Measurements from ENCODE around the gene ARHGAP15.

ARHGAP15 gene

GRCh38 chr2:143632751-143633374 lies 503.6 kb downstream of the ARHGAP15 start:
- Histone ChIP-seq H3K79me2 (ENCODE audit: insufficient read depth, low read length) (no peaks in the 10 kb centered on the region), H3K27ac (ENCODE audit: low read depth, low read length) (no peak overlapping the region), H3K4me2 (ENCODE audit: low read depth, low read length, poor library complexity, severe bottlenecking) (no peak overlapping the region), H4K20me1 (ENCODE audit: low read depth, low read length) (no peaks in the 10 kb centered on the region), H3K27me3 (ENCODE audit: low read length) (no peaks in the 10 kb centered on the region), H3K9ac (ENCODE audit: low read length) (no peak overlapping the region), H3K9me3 (ENCODE audit: insufficient read depth, low read length) (no peaks in the 10 kb centered on the region), H3F3A (ENCODE audit: insufficient read depth) (no peaks in the 10 kb centered on the region), H3K4me3 (ENCODE audit: insufficient read depth, low read length, poor library complexity, severe bottlenecking) (no peak overlapping the region), H2AFZ (ENCODE audit: low read depth, low read length, severe bottlenecking) (no peak overlapping the region), H3K36me3 (ENCODE audit: low read length) (no peaks in the 10 kb centered on the region), H3K9me2 (replicated peaks; ENCODE audit: insufficient read depth, low read length) (no peaks in the 10 kb centered on the region)
- TF ChIP-seq CTCF (IDR thresholded peaks at IDR 0.05; ENCODE audit: insufficient read depth, low read length, poor library complexity, severe bottlenecking) (no peak), EZH2phosphoT487 (conservative IDR thresholded peaks at IDR 0.05; ENCODE audit: low read length) (no peak)

- H3K79me2 ChIP-seq (ENCODE audit: insufficient read depth, low read length), result no peaks in the 10 kb centered on the region
- H3K4me2 ChIP-seq (ENCODE audit: low read depth, low read length, poor library complexity, severe bottlenecking), result no peak overlapping the region
- TF ChIP-seq CTCF (IDR thresholded peaks at IDR 0.05; ENCODE audit: insufficient read depth, low read length, poor library complexity, severe bottlenecking), result no peak
- TF ChIP-seq EZH2phosphoT487 (conservative IDR thresholded peaks at IDR 0.05; ENCODE audit: low read length), result no peak
- no peak overlapping the region for H3K27ac ChIP-seq (ENCODE audit: low read depth, low read length)
- no peak overlapping the region for H2AFZ ChIP-seq (ENCODE audit: low read depth, low read length, severe bottlenecking)
- no peaks in the 10 kb centered on the region for H3K9me3 ChIP-seq (ENCODE audit: insufficient read depth, low read length)
- H3K36me3 ChIP-seq (ENCODE audit: low read length), result no peaks in the 10 kb centered on the region
- no peaks in the 10 kb centered on the region for H3K27me3 ChIP-seq (ENCODE audit: low read length)
- H3F3A ChIP-seq (ENCODE audit: insufficient read depth), result no peaks in the 10 kb centered on the region
- no peaks in the 10 kb centered on the region for H4K20me1 ChIP-seq (ENCODE audit: low read depth, low read length)
- no peak overlapping the region for H3K9ac ChIP-seq (ENCODE audit: low read length)
- H3K9me2 ChIP-seq (replicated peaks; ENCODE audit: insufficient read depth, low read length), result no peaks in the 10 kb centered on the region
- H3K4me3 ChIP-seq (ENCODE audit: insufficient read depth, low read length, poor library complexity, severe bottlenecking), result no peak overlapping the region
Observed at GRCh38 chr2:143633419-143633818, 504.2 kb downstream of the ARHGAP15 start.

DNA sequence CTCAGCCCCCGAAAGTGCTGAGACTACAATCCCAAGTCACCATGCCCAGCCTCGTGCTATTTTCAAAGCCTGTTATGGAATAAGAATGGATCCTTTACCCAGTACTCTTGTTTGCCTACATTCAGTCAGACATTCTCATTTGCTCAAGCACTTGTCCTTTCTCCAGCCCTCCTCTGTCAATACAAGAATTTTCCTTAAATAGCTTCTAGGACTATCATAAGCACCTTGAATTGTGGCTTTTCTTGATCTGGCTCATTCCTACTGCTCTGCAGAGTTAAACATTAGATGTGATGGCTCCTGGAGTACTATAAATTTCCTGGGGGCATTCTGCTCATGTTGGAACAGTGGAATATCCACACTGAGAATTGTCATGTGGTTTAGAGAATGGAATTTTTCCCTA lies 506.1 kb downstream of the ARHGAP15 start:
- Histone ChIP-seq H3K27me3 (ENCODE audit: low read length) (no peaks in the 10 kb centered on the region), H3K9me3 (ENCODE audit: insufficient read depth, low read length) (no peaks in the 10 kb centered on the region), H2AFZ (ENCODE audit: low read depth, low read length, severe bottlenecking) (no peak overlapping the region), H3K9ac (ENCODE audit: low read length) (no peak overlapping the region), H4K20me1 (ENCODE audit: low read depth, low read length) (no peaks in the 10 kb centered on the region), H3K27ac (ENCODE audit: low read depth, low read length) (no peak overlapping the region), H3K36me3 (ENCODE audit: low read length) (no peaks in the 10 kb centered on the region), H3F3A (ENCODE audit: insufficient read depth) (no peaks in the 10 kb centered on the region), H3K9me2 (replicated peaks; ENCODE audit: insufficient read depth, low read length) (no peaks in the 10 kb centered on the region), H3K4me3 (ENCODE audit: insufficient read depth, low read length, poor library complexity, severe bottlenecking) (no peak overlapping the region), H3K4me2 (ENCODE audit: low read depth, low read length, poor library complexity, severe bottlenecking) (no peak overlapping the region), H3K79me2 (ENCODE audit: insufficient read depth, low read length) (no peaks in the 10 kb centered on the region)
- TF ChIP-seq EZH2phosphoT487 (conservative IDR thresholded peaks at IDR 0.05; ENCODE audit: low read length), result no peak
- TF ChIP-seq CTCF (IDR thresholded peaks at IDR 0.05; ENCODE audit: insufficient read depth, low read length, poor library complexity, severe bottlenecking), result no peak

Data from SU-DHL-6 (cell line).